ENCODE data around the gene MYO15B. TPM values are rescaled to one million over a fixed set of nuclear protein-coding genes. Genes with fewer than 3 reads are reported as not detected.

Gene MYO15B
- total RNA-seq, 1 donor from 2014 or later = 5.4 TPM

- no peak overlapping the region for H3K4me3 ChIP-seq (ENCODE audit: low read depth, low read length)
- TF ChIP-seq CTCF (conservative IDR thresholded peaks at IDR 0.05; ENCODE audit: low read depth, low read length) = no peak
- DNase-seq (ENCODE audit: low read depth) = no peak
These were observed 36.4 kb downstream of the MYO15B start for GRCh38 chr17:75624021-75624420.

GRCh38 chr17:75624714-75625345, 37.2 kb downstream of the MYO15B start:
- TF ChIP-seq CTCF (conservative IDR thresholded peaks at IDR 0.05; ENCODE audit: low read depth, low read length) = no peak
- no peak overlapping the region for H3K4me3 ChIP-seq (ENCODE audit: low read depth, low read length)
- no peak for DNase-seq (ENCODE audit: low read depth)

GRCh38 chr17:75625813-75626486, 38.4 kb downstream of the MYO15B start:
- no peak overlapping the region for H3K4me3 ChIP-seq (ENCODE audit: low read depth, low read length)
- no peak for DNase-seq (ENCODE audit: low read depth)
- TF ChIP-seq CTCF (conservative IDR thresholded peaks at IDR 0.05; ENCODE audit: low read depth, low read length) = peak; percentile 74

GRCh38 chr17:75626496-75627038, 39.0 kb downstream of the MYO15B start:
- no peak for TF ChIP-seq CTCF (conservative IDR thresholded peaks at IDR 0.05; ENCODE audit: low read depth, low read length)
- DNase-seq (ENCODE audit: low read depth) = no peak
- no peak overlapping the region for H3K4me3 ChIP-seq (ENCODE audit: low read depth, low read length)

DNA sequence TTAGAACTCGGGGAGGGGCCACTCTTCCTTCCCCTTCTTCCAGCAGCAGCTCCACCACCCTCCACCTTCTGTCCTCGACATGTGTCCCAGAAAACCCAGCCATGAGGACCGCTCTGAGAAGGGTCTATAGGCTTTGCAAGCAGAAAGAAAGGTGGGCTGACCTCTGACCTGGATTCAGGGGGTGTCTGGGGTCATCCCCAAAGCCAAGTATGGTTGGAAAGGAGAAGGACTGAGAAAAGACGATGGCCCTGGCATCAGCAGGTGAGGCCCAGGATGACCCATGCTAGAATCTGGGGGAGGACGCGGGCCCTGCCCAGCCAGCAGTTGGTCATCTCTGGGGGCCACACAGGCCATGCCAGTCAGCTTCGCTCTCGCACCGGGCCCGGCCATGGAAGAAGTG, 39.5 kb downstream of the MYO15B start:
- no peak for TF ChIP-seq CTCF (conservative IDR thresholded peaks at IDR 0.05; ENCODE audit: low read depth, low read length)
- no peak overlapping the region for H3K4me3 ChIP-seq (ENCODE audit: low read depth, low read length)
- no peak for DNase-seq (ENCODE audit: low read depth)

DNA sequence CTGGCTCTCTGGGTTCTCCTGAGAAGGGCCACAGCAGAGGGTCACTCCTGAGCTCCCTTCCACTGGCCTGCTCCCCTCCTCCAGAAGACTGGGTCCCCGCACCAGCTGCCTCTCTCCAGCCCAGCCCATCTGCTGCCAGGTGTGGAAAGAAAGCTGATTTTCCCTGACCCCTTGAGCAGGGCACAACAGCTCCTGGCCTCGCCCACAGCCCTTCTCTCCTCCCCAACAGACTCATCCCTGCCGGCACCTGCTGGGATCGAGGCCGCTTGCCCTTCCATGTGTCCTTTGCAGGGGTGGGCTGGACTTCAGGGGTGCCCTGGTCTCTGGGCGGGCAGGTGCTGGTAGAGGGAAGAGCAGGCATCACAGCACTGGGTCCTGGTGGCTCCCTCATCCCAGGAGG, 40.8 kb downstream of the MYO15B start:
- DNase-seq (ENCODE audit: low read depth) = no peak
- no peak overlapping the region for H3K4me3 ChIP-seq (ENCODE audit: low read depth, low read length)
- no peak for TF ChIP-seq CTCF (conservative IDR thresholded peaks at IDR 0.05; ENCODE audit: low read depth, low read length)

Data from epithelial cell of proximal tubule (primary cell).